K562 (cell line): ENCODE results near the gene TERT. TPM values are rescaled to one million over a fixed set of nuclear protein-coding genes. Genes with fewer than 3 reads are reported as not detected.

Source experiments
- ATAC-seq: fragments of 200-7000 bp; cut with Tn5 transposase; 3 replicates; pipeline ENCODE4 v1.9.1; 2020; ENCODE audit warnings: moderate library complexity
- BruUV-seq: library from RNA; stranded (reverse); fragments of 400-500 nt; replicated peaks from 2 replicates; lab custom pipeline; 2021; lab: Mats Ljungman, UMichigan
- CTCF ChIA-PET: fragments of 300-600 bp; formaldehyde crosslinking; extraction: SDS; loops from one replicate; lab custom pipeline; 2021; ENCODE audit warnings: low intra/inter-chr PET ratio; lab: Yijun Ruan, JAX
- POLR2A ChIA-PET: fragments of 300-600, 350-650 bp; sonication (Branson Sonifier 250); formaldehyde crosslinking; extraction: SDS; loops from one replicate; lab custom pipeline; 2021; ENCODE audit warnings: antibody characterized with exemption, inconsistent platforms; lab: Yijun Ruan, JAX
- DNase-seq, 4 experiments: peaks; one replicate each; pipeline versions ENCODE4 v3.0.0 to v3.0.0-alpha.2; 2011 to 2018; ENCODE audit warnings: low spot score in 3 of 4, mixed read lengths in 3 of 4; ENCODE audit errors: extremely low read depth in 1 of 4
- FAIRE-seq: peaks from 2 replicates; lab custom pipeline; 2011; peaks lifted over from hg19 to GRCh38; lab: Jason Lieb, UNC
- H2AFZ ChIP-seq: 2 replicates; pipeline ENCODE4 v1.6.0; 2011; ENCODE audit warnings: low read depth, low read length, control low read depth, inconsistent platforms
- H3K27ac ChIP-seq: fragments of 200-600 bp; 3 replicates; pipeline ENCODE4 v1.8.0; 2011; ENCODE audit warnings: low read depth, mild to moderate bottlenecking, control low read depth, inconsistent platforms, low read length, moderate library complexity, mixed read lengths; ENCODE audit errors: extremely low read depth
- H3K27me3 ChIP-seq, 2 experiments: fragments of 300-600 bp in 1 of 2; 2 replicates in 1 of 2; 3 replicates in 1 of 2; pipeline versions ENCODE4 v1.6.0 to v1.8.0; 2011; ENCODE audit warnings: inconsistent platforms in 2 of 2, low read length in 2 of 2, mild to moderate bottlenecking in 1 of 2, mixed read lengths in 1 of 2, moderate library complexity in 1 of 2; ENCODE audit not compliant: control insufficient read depth in 2 of 2, insufficient read depth in 2 of 2
- H3K36me3 ChIP-seq: fragments of 300-600 bp; 3 replicates; pipeline ENCODE4 v1.8.0; 2011; ENCODE audit warnings: mild to moderate bottlenecking, low read length, inconsistent platforms; ENCODE audit not compliant: control insufficient read depth, insufficient read depth
- H3K4me1 ChIP-seq, 2 experiments: fragments of 200-600 bp in 1 of 2; replicated peaks in 1 of 2; 2 replicates in 1 of 2; 3 replicates in 1 of 2; pipeline versions ENCODE4 v1.5.1 to v1.8.0; 2011; ENCODE audit warnings: inconsistent platforms in 2 of 2, low read length in 2 of 2, mild to moderate bottlenecking in 1 of 2, mixed read lengths in 1 of 2, moderate library complexity in 1 of 2; ENCODE audit not compliant: control insufficient read depth in 2 of 2, insufficient read depth in 2 of 2
- H3K4me2 ChIP-seq: 2 replicates; pipeline ENCODE4 v1.6.1; 2011; ENCODE audit warnings: low read length, control low read depth, inconsistent platforms, mixed read lengths; ENCODE audit not compliant: insufficient read depth
- H3K4me3 ChIP-seq: fragments of 200-600 bp; sonication (generic), shearing (Covaris generic); 2 replicates; pipeline ENCODE4 v1.5.1; 2016; ENCODE audit warnings: control low read depth, inconsistent platforms
- H3K79me2 ChIP-seq: fragments of 200-600 bp; 3 replicates; pipeline ENCODE4 v1.8.0; 2011; ENCODE audit warnings: low read length, inconsistent platforms; ENCODE audit not compliant: control insufficient read depth, insufficient read depth
- H3K9ac ChIP-seq, 2 experiments: 2 replicates each; pipeline versions ENCODE4 v1.6.0 to v1.6.1; 2011; ENCODE audit warnings: low read depth in 2 of 2, low read length in 2 of 2, control low read depth in 1 of 2, inconsistent platforms in 1 of 2, mild to moderate bottlenecking in 1 of 2, mixed read lengths in 1 of 2; ENCODE audit not compliant: insufficient read depth in 1 of 2
- H3K9me1 ChIP-seq: one replicate; pipeline ENCODE4 v1.6.0; 2011; ENCODE audit warnings: inconsistent platforms, mild to moderate bottlenecking, low read length, moderate library complexity; ENCODE audit not compliant: control insufficient read depth, insufficient read depth
- H3K9me3 ChIP-seq: replicated peaks from 2 replicates; pipeline ENCODE4 v1.5.1; 2011; ENCODE audit warnings: low read depth, low read length, inconsistent platforms; ENCODE audit not compliant: control insufficient read depth, insufficient read depth
- H4K20me1 ChIP-seq: replicated peaks from 2 replicates; pipeline ENCODE4 v1.6.1; 2011; ENCODE audit warnings: low read length, inconsistent platforms, mixed read lengths; ENCODE audit not compliant: control insufficient read depth, insufficient read depth
- BRCA1 ChIP-seq, 2 experiments: fragments of 450-650 bp in 1 of 2; sonication (generic) in 1 of 2; formaldehyde crosslinking in 1 of 2; IDR thresholded peaks; 2 replicates each; pipeline versions ENCODE4 v1.5.0 to v1.6.1; 2017 to 2020; ENCODE audit warnings: mild to moderate bottlenecking in 1 of 2, missing genetic modification reagents in 1 of 2
- ELF2 ChIP-seq: fragments of 250-450 bp; sonication (Bioruptor Pico); IDR thresholded peaks from 2 replicates; pipeline ENCODE4 v1.5.0; 2021; ENCODE audit warnings: mild to moderate bottlenecking
- FOXA3 ChIP-seq, 2 experiments: fragments of 450-650 bp in 1 of 2; sonication (generic) in 1 of 2; formaldehyde crosslinking; IDR thresholded peaks in 1 of 2; conservative IDR thresholded peaks in 1 of 2; 2 replicates each; pipeline versions ENCODE4 v1.4.0 to v1.8.0; 2020 to 2022; ENCODE audit warnings: mild to moderate bottlenecking in 2 of 2, missing genetic modification reagents in 1 of 2
- FOXJ2 ChIP-seq: fragments of 200-800 bp; sonication (Bioruptor generic); IDR thresholded peaks from 2 replicates; pipeline ENCODE4 v1.6.1; 2016; ENCODE audit warnings: missing genetic modification characterization, missing compliant biosample characterization
- FOXJ3 ChIP-seq: sonication (generic); formaldehyde crosslinking; IDR thresholded peaks from 2 replicates; pipeline ENCODE4 v1.4.0; 2020; ENCODE audit warnings: mild to moderate bottlenecking, missing genetic modification reagents
- HMG20B ChIP-seq: fragments of 250-450 bp; sonication (Bioruptor Pico); IDR thresholded peaks from 2 replicates; pipeline ENCODE4 v1.5.0; 2021; ENCODE audit warnings: mild to moderate bottlenecking
- IFI16 ChIP-seq: fragments of 250-450 bp; sonication (Bioruptor Pico); IDR thresholded peaks from 2 replicates; pipeline ENCODE4 v2.1.2; 2022; ENCODE audit warnings: mild to moderate bottlenecking, inconsistent platforms
- MYNN ChIP-seq, 2 experiments: sonication (generic); formaldehyde crosslinking in 1 of 2; IDR thresholded peaks; 2 replicates each; pipeline versions ENCODE4 v1.5.0 to v1.6.1; 2016 to 2020; ENCODE audit warnings: antibody characterized with exemption in 1 of 2, missing genetic modification reagents in 1 of 2
- NFATC3 ChIP-seq: fragments of 450-650 bp; IDR thresholded peaks from 2 replicates; pipeline ENCODE4 v1.6.1; 2017; ENCODE audit warnings: mild to moderate bottlenecking
- NFRKB ChIP-seq: fragments of 450-650 bp; IDR thresholded peaks from 2 replicates; pipeline ENCODE4 v1.6.1; 2016; ENCODE audit warnings: low read depth
- PCBP2 ChIP-seq: fragments of 200-400 bp; formaldehyde crosslinking; IDR thresholded peaks from 2 replicates; pipeline ENCODE4 v1.6.1; 2018; ENCODE audit warnings: low read length, low read depth, mild to moderate bottlenecking, moderate library complexity; ENCODE audit not compliant: poor library complexity, severe bottlenecking
- PRPF4 ChIP-seq: fragments of 200-400 bp; formaldehyde crosslinking; IDR thresholded peaks from one replicate; pipeline ENCODE4 v1.6.1; 2017; ENCODE audit warnings: low read length, low read depth, mild to moderate bottlenecking; ENCODE audit not compliant: insufficient read depth, poor library complexity, severe bottlenecking
- SP2 ChIP-seq: IDR thresholded peaks from 2 replicates; pipeline ENCODE4 v1.6.1; 2011; ENCODE audit warnings: mild to moderate bottlenecking, low read depth, low read length, moderate library complexity; ENCODE audit not compliant: poor library complexity, severe bottlenecking; ENCODE audit errors: extremely low read depth
- SRF ChIP-seq, 2 experiments: fragments of 250-450, 450-650 bp in 1 of 2; sonication (Bioruptor Pico) in 1 of 2; sonication (generic) in 1 of 2; formaldehyde crosslinking; IDR thresholded peaks; 2 replicates each; pipeline versions ENCODE4 v1.5.0 to v1.5.1; 2020 to 2022; ENCODE audit warnings: mild to moderate bottlenecking in 1 of 2, missing genetic modification reagents in 1 of 2
- ZNF3 ChIP-seq: fragments of 250-450 bp; sonication (Bioruptor Pico); IDR thresholded peaks from 2 replicates; pipeline ENCODE4 v1.5.0; 2021; ENCODE audit warnings: mild to moderate bottlenecking, moderate library complexity
- ZNF717 ChIP-seq: fragments of 250-450 bp; sonication (Bioruptor Pico); IDR thresholded peaks from 2 replicates; pipeline ENCODE4 v1.5.0; 2021
- WGBS: fragments of 100-300 bp; shearing (Covaris generic); methylation state at CpG from one replicate; pipeline ENCODE4 v1.1.6; 2016; ENCODE audit warnings: low coverage, mixed read lengths; ENCODE audit not compliant: insufficient coverage; ENCODE audit errors: missing lambda C conversion rate; 5-methylcytosine and 5-hydroxymethylcytosine counted together
- in situ Hi-C: fragments of 300-500 bp; cut with MboI; formaldehyde crosslinking; loops from 4 replicates; pipeline ENCODE4 v1.15.0; 2018; ENCODE audit warnings: inconsistent platforms, mixed read lengths
- intact Hi-C: fragments of 100-400 bp; cut with micrococcal nuclease; formaldehyde crosslinking; loops from 2 replicates; pipeline ENCODE4 v1.14.2; 2022
- polyA plus RNA-seq, 8 experiments: library from polyadenylated mRNA; depleted of rRNA in 4 of 8; stranded (reverse) in 5 of 8; unstranded in 3 of 8; fragments of >200 nt; fragmentation: Nextera tagmentation in 2 of 8; fragmentation: Illumina TruSeq in 1 of 8; extraction: Ambion mirVana in 2 of 8; extraction: Trizol in 1 of 8; gene quantifications; 2 replicates each; pipeline versions ENCODE4 v1.2.1 to v1.2.3, GENCODE V29; 2011 to 2014; ENCODE audit warnings: inconsistent platforms in 1 of 8, missing spikeins in 1 of 8
- total RNA-seq, 7 experiments: library from RNA; depleted of rRNA in 6 of 7; stranded (reverse); fragments of >200 nt in 6 of 7; fragmentation: Illumina TruSeq in 2 of 7; extraction: Trizol in 2 of 7; gene quantifications; 2 replicates each; pipeline versions ENCODE4 v1.2.1 to v1.2.3, GENCODE V29; 2011 to 2021; ENCODE audit warnings: low replicate concordance in 1 of 7

TERT gene
- total and polyA plus RNA-seq, 9 of the 15 experiments (the other 6 are each of a cell fraction or from before 2014, with no cell fraction given) = 0.08 to 4.5 (median 0.98) TPM; not detected in 1

DNA sequence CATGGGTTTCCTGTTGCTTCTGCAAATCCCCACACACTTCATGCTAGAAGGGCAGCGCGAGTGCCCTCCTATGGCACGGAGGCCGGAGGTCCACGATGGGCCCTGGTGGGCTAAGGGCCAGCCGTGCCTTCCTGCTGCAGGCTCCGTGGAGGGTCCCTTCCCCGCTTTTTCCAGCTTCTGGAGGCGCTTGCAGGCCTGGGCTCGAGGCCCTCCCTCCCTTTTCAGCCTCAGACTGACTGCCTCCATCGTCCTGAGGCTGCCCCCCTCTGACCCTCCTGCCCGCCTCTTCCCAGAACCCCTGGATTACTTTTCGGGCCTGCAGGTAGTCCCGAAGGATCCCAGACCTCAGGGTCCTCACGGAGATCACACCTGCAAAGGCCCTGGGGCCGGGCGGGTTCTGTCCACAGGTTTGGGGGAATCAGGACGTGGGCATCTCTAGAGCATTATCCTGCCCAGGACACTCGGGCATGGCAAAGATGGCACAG is 3.2 kb upstream of the TERT start:
- no TSS peak for BruUV-seq
- no peak overlapping the region for H3K9ac ChIP-seq
- CTCF ChIA-PET = no interaction called here
- POLR2A ChIA-PET = interaction anchor here (0.6 to 1.2 kb wide), 2 partner anchors 16 to 713 kb away, joined by 3 to 4 read pairs; no protein-coding TSS in a partner anchor
- peaks cover 54 to 57% of the 10 kb centered on the region in 2 experiments for H3K27me3 ChIP-seq
- no peak for FAIRE-seq
- no peak overlapping the region for H3K4me3 ChIP-seq
- no peak overlapping the region for H2AFZ ChIP-seq
- no peak for TF ChIP-seq SP2
- no peak for TF ChIP-seq MYNN (IDR thresholded peaks at IDR 0.05)
- no peak for TF ChIP-seq MYNN (CRISPR knock-in tag; IDR thresholded peaks at IDR 0.05)
- TF ChIP-seq NFRKB = no peak
- TF ChIP-seq HMG20B = no peak
- intact Hi-C loops (no loop called here), in situ Hi-C loops (no loop called here)
- no peaks in the 10 kb centered on the region for H3K36me3 ChIP-seq
- ATAC-seq = no peak
- DNase-seq = no peak
- 12% methylated on average over 17 of the region's 19 CpGs for WGBS
- peaks cover 0 to 34% of the 10 kb centered on the region in 2 experiments; a peak in 2 of 5 replicates for H3K4me1 ChIP-seq
- no peak overlapping the region for H3K27ac ChIP-seq
- H3K4me2 ChIP-seq = no peak overlapping the region
- no peaks in the 10 kb centered on the region for H3K9me1 ChIP-seq
- H3K9me3 ChIP-seq = no peaks in the 10 kb centered on the region
- no peaks in the 10 kb centered on the region; the same call in 1 of the 2 replicates for H4K20me1 ChIP-seq
- H3K79me2 ChIP-seq = no peaks in the 10 kb centered on the region

DNA sequence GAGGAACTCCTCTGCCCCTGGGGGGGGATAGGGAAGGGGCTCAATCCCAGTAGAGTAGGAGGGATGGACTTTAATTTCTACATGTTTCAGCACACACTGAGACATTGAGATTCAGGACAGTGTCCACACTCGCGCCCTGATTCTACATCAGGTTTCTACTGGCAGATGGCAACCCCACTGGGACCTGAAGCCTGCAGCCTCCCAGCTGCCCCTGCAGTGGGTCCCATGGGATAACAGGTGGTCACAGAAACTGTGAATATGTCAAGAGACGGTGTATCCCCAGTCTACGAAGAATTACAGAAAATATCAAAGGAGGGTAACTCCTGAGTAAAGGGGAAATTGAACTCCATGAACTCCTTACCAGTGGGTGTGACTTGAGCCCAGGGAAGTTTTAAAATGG is 2.4 kb upstream of the TERT start:
- ChIA-PET CTCF (no interaction called here), POLR2A (interaction anchor here (1.2 kb wide), 1 partner anchor 17 kb away, joined by 4 read pairs; no protein-coding TSS in a partner anchor)
- Histone ChIP-seq H3K9me1 (no peaks in the 10 kb centered on the region), H3K9ac (no peak overlapping the region), H4K20me1 (no peaks in the 10 kb centered on the region; the same call in 1 of the 2 replicates), H3K9me3 (no peaks in the 10 kb centered on the region), H3K27ac (no peak overlapping the region), H3K4me2 (no peak overlapping the region), H3K4me1 (peaks cover 0 to 38% of the 10 kb centered on the region in 2 experiments; a peak in 2 of 5 replicates), H2AFZ (no peak overlapping the region), H3K27me3 (peaks cover 46 to 62% of the 10 kb centered on the region in 2 experiments), H3K36me3 (no peaks in the 10 kb centered on the region), H3K4me3 (no peak overlapping the region), H3K79me2 (no peaks in the 10 kb centered on the region)
- in situ Hi-C loops = no loop called here
- DNase-seq = no peak
- no peak for ATAC-seq
- no peak for FAIRE-seq
- intact Hi-C loops = no loop called here
- WGBS = 35% methylated on average over 4 of the region's 4 CpGs
- no TSS peak for BruUV-seq
- TF ChIP-seq PCBP2 = no peak
- TF ChIP-seq FOXJ2 (tag) = no peak
- no peak for TF ChIP-seq FOXA3 (CRISPR knock-in tag; conservative IDR thresholded peaks at IDR 0.05 in 1 of 2, IDR thresholded peaks at IDR 0.05 in 1 of 2)
- TF ChIP-seq BRCA1 (IDR thresholded peaks at IDR 0.05) = no peak
- TF ChIP-seq BRCA1 (CRISPR knock-in tag; IDR thresholded peaks at IDR 0.05) = no peak
- no peak for TF ChIP-seq PRPF4
- TF ChIP-seq ZNF717 (CRISPR knock-in tag) = no peak
- no peak for TF ChIP-seq IFI16
- no peak for TF ChIP-seq ZNF3 (CRISPR knock-in tag)
- TF ChIP-seq ELF2 = no peak
- no peak for TF ChIP-seq FOXJ3 (CRISPR knock-in tag)
- no peak for TF ChIP-seq NFATC3
- TF ChIP-seq SRF (CRISPR knock-in tag; IDR thresholded peaks at IDR 0.05) = no peak
